WI38 (cell line): ENCODE data around the gene CTLA4.

ENCODE experiments used
- H3K4me3 ChIP-seq: 2 replicates; pipeline ENCODE4 v1.5.1; 2011; ENCODE audit warnings: low read depth, mild to moderate bottlenecking, control low read depth, low read length
- CTCF ChIP-seq: IDR thresholded peaks from 2 replicates; pipeline ENCODE4 v1.5.1; 2012; ENCODE audit warnings: low read depth, mild to moderate bottlenecking, control low read depth, low read length

Gene CTLA4

GRCh38 chr2:203898657-203899056, 31.1 kb downstream of the CTLA4 start:
- TF ChIP-seq CTCF: no peak

DNA sequence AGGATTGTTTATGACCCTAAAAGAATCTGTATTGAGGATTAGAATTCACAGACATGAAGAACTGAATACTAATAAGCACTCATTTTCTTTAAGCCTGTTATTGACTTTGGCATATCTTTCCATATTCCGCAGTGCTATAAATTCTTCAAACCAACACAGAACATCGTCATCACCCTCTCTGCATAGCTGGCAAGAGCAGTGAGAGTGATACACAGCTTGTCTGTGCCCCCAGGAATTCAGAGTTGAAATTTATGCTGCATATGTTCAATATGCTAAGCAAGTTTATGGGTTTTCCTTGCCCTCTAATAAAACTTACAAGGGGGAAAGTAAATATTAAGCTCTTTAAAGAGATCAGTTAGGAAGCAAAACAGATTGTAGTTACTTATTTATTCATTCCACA, 32.7 kb downstream of the CTLA4 start:
- no peak for TF ChIP-seq CTCF
- no peak overlapping the region for H3K4me3 ChIP-seq

More at GRCh38 chr2:203898657-203899056, 31.1 kb downstream of the CTLA4 start:
- H3K4me3 ChIP-seq: no peak overlapping the region

GRCh38 chr2:203904022-203904421, 36.5 kb downstream of the CTLA4 start:
- H3K4me3 ChIP-seq: no peak overlapping the region
- no peak for TF ChIP-seq CTCF

GRCh38 chr2:203905656-203906055, 38.1 kb downstream of the CTLA4 start:
- no peak overlapping the region for H3K4me3 ChIP-seq
- TF ChIP-seq CTCF: no peak

GRCh38 chr2:203908066-203908796, 40.7 kb downstream of the CTLA4 start:
- TF ChIP-seq CTCF: no peak
- H3K4me3 ChIP-seq: no peak overlapping the region

- H3K4me3 ChIP-seq: peak overlapping the region; percentile 49
- no peak for TF ChIP-seq CTCF
Measured at GRCh38 chr2:203908797-203909185, 41.2 kb downstream of the CTLA4 start.

- TF ChIP-seq CTCF: peak; percentile 58
- peak overlapping the region; percentile 49 for H3K4me3 ChIP-seq
Measured at GRCh38 chr2:203909261-203909967, 41.8 kb downstream of the CTLA4 start.
